Heart right ventricle (tissue), 16 donors: ENCODE measurements around the gene SLCO2B1. TPM values are rescaled to one million over a fixed set of nuclear protein-coding genes. Genes with fewer than 3 reads are reported as not detected.

Experiments used
- ATAC-seq, 8 donors: fragments of 200-7000 bp; cut with Tn5 transposase; one replicate each; pipeline ENCODE4 v1.9.1; 2020; ENCODE audit warnings: mild to moderate bottlenecking in 8 of 8, moderate library complexity in 8 of 8, moderate number of reproducible peaks in 1 of 8
- DNase-seq, 2 donors: peaks; one replicate each; pipeline ENCODE4 v3.0.0-alpha.2; 2020
- H3K27ac ChIP-seq, 10 donors: fragments of 200-600 bp; sonication (generic) in 2 of 10; one replicate each; pipeline versions ENCODE4 v1.5.0 to v1.8.0; 2020 to 2022; ENCODE audit warnings: mild to moderate bottlenecking in 3 of 10
- H3K27me3 ChIP-seq, 7 donors: fragments of 200-600 bp; one replicate each; pipeline ENCODE4 v1.8.0; 2021 to 2022; ENCODE audit warnings: mild to moderate bottlenecking in 2 of 7
- H3K36me3 ChIP-seq, 9 donors: fragments of 200-600 bp; sonication (generic) in 1 of 9; one replicate each; pipeline versions ENCODE4 v1.5.0 to v1.8.0; 2020 to 2022; ENCODE audit warnings: mild to moderate bottlenecking in 2 of 9
- H3K4me1 ChIP-seq, 9 donors: fragments of 200-600 bp; sonication (generic) in 1 of 9; one replicate each; pipeline versions ENCODE4 v1.5.0 to v1.8.0; 2020 to 2022; ENCODE audit warnings: mild to moderate bottlenecking in 4 of 9
- H3K4me3 ChIP-seq, 10 donors: fragments of 200-600 bp; sonication (generic) in 2 of 10; one replicate each; pipeline versions ENCODE4 v1.5.0 to v1.8.0; 2020 to 2022; ENCODE audit warnings: mild to moderate bottlenecking in 7 of 10, moderate library complexity in 2 of 10
- H3K9me3 ChIP-seq, 11 donors: fragments of 200-600 bp in 10 of 11; sonication (generic) in 2 of 11; one replicate each; pipeline versions ENCODE4 v1.5.0 to v1.8.0; 2013 to 2022; ENCODE audit warnings: mild to moderate bottlenecking in 2 of 11, control low read depth in 1 of 11, moderate library complexity in 1 of 11
- CTCF ChIP-seq, 9 donors: fragments of 200-600 bp; sonication (generic) in 2 of 9; IDR thresholded peaks; one replicate each; pipeline versions ENCODE4 v1.5.0 to v1.8.0; 2021 to 2022; ENCODE audit warnings: antibody characterized with exemption in 9 of 9, mild to moderate bottlenecking in 5 of 9, moderate library complexity in 1 of 9
- WGBS, 2 donors: extraction: QIAGEN DNeasy Blood & Tissue Kit; methylation state at CpG; one replicate each; pipeline ENCODE4 v1.1.7; 2013; ENCODE audit warnings: inconsistent platforms in 1 of 2; 5-methylcytosine and 5-hydroxymethylcytosine counted together
- intact Hi-C, 10 donors: fragments of 100-400 bp; cut with DNase I; formaldehyde crosslinking; loops; one replicate each; pipeline versions ENCODE4 v1.11.1 to v1.14.2; 2022
- polyA plus RNA-seq, 2 donors: library from polyadenylated mRNA; stranded (reverse); fragments of 200-250 nt; gene quantifications; one replicate each; pipeline ENCODE4 v1.2.3, GENCODE V29; 2013
- total RNA-seq, 10 donors: library from RNA; stranded (reverse); fragmentation: NEBNext Ultra II Directional in 3 of 10; extraction: Animal tissue kit (Norgen Biotek cat#: 25700) in 3 of 10; gene quantifications; one replicate each; pipeline versions ENCODE4 v1.2.1 to v1.2.4, GENCODE V29; 2021 to 2023
- donor health status: Arrhythmogenic right ventricular cardiomyopathy.
- donor health status: ischemic (EF 13 %, LVEDD 7.1; RV severe dilation, severe dysfunction).
- donor health status: healthy with polysubstance abuse.
- donor health status: DM: no; HTN: yes; CAD: no.
- donor health status: DM: no; HTN: no; CAD: no.
- donor health status: ischemic (EF 25% LVEDD 6.9; RV normal size, moderate dysfunction).
- donor health status: ischemic (EF 25% LVEDD 5.7; RV mildly dilated, moderate dysfunction).
- donor health status: healthy.
- donor health status: DM: yes; HTN: yes; CAD: no.
- donor health status: Ischemic cardiomyopathy.
- donor health status: ischemic (EF 35%, LVEDD 5.7; RV mildly dilated, moderate dysfunction).
- donor health status: nonischemic (EF 11% LVEDD 7.7; RV severe dilation, severe dysfunction).
- donor health status: DM: yes; HTN: yes; CAD: no.
- donor health status: PGD.
- donor health status: ischemic (EF 29% LVEDD 5.4; RV normal size, mild dysfunction).
- donor health status: nonischemic (EF 23%, LVEDD 6.1; RV moderate dilation, normal function).

SLCO2B1 gene
- total and polyA plus RNA-seq, 12 donors = 5.2 to 69.0 (median 16.9) TPM

- Histone ChIP-seq H3K27me3 (no peaks in the 10 kb centered on the region), H3K27ac (peak overlapping the region in 2 of 10 donors; percentile 11 to 72), H3K4me3 (no peak overlapping the region), H3K9me3 (no peaks in the 10 kb centered on the region), H3K4me1 (peaks cover 0 to 75% (median 31%) of the 10 kb centered on the region in 9 donors), H3K36me3 (no peaks in the 10 kb centered on the region)
- DNase-seq (no peak), ATAC-seq (no peak)
- WGBS, 2 donors = 96 to 98% methylated on average over 6 of the region's 6 CpGs
- intact Hi-C loops = loop anchor here in 1 of 10 donors (10.0 kb wide), 1 partner anchor 124 kb away; no protein-coding TSS in a partner anchor
- TF ChIP-seq CTCF (IDR thresholded peaks at IDR 0.05) = no peak
Measured at GRCh38 chr11:75148436-75148983, 2.4 kb upstream of the SLCO2B1 start.

- peak overlapping the region in 1 of 10 donors; percentile 62 for H3K4me3 ChIP-seq
- ATAC-seq (no peak), DNase-seq (no peak)
- peaks cover 0 to 76% (median 42%) of the 10 kb centered on the region in 9 donors for H3K4me1 ChIP-seq
- 75 to 85% methylated on average over 4 of the region's 4 CpGs for WGBS, 2 donors
- H3K27me3 ChIP-seq = no peaks in the 10 kb centered on the region
- intact Hi-C loops = loop anchor here in 3 of 10 donors (2.0 to 10.0 kb wide), 3 partner anchors 37 to 125 kb away; no protein-coding TSS in a partner anchor
- H3K27ac ChIP-seq = peak overlapping the region in 6 of 10 donors; percentile 48 to 91 (median 80)
- peaks cover 0 to 7% (median 0%) of the 10 kb centered on the region in 9 donors for H3K36me3 ChIP-seq
- H3K9me3 ChIP-seq = no peaks in the 10 kb centered on the region
- TF ChIP-seq CTCF (IDR thresholded peaks at IDR 0.05) = no peak
Measured at GRCh38 chr11:75149766-75150465, 991 bp upstream of the SLCO2B1 start.

- no peak for ATAC-seq
- H3K27me3 ChIP-seq = no peaks in the 10 kb centered on the region
- peak overlapping the region; percentile 12 to 62 (median 52) for H3K4me3 ChIP-seq
- no peaks in the 10 kb centered on the region for H3K9me3 ChIP-seq
- intact Hi-C loops = loop anchor here in 2 of 10 donors (2.0 to 5.0 kb wide), 2 partner anchors 36 to 53 kb away; no protein-coding TSS in a partner anchor
- no peak for DNase-seq
- WGBS, 2 donors = 44 to 53% methylated on average over 13 of the region's 13 CpGs
- H3K4me1 ChIP-seq = peaks cover 0 to 79% (median 52%) of the 10 kb centered on the region in 9 donors
- peak overlapping the region in 9 of 10 donors; percentile 38 to 91 (median 76) for H3K27ac ChIP-seq
- H3K36me3 ChIP-seq = peaks cover 0 to 7% (median 0%) of the 10 kb centered on the region in 9 donors
- TF ChIP-seq CTCF (IDR thresholded peaks at IDR 0.05) = no peak
Measured at GRCh38 chr11:75151346-75152047, 590 bp downstream of the SLCO2B1 start.

- H3K27me3 ChIP-seq = no peaks in the 10 kb centered on the region
- WGBS, 2 donors = 52 to 63% methylated on average over 6 of the region's 6 CpGs
- peak overlapping the region in 9 of 10 donors; percentile 38 to 91 (median 76) for H3K27ac ChIP-seq
- no peak for DNase-seq
- ATAC-seq = peak in 5 of 8 donors; percentile 10 to 34 (median 18)
- H3K36me3 ChIP-seq = peaks cover 0 to 10% (median 0%) of the 10 kb centered on the region in 9 donors
- H3K4me1 ChIP-seq = peaks cover 0 to 82% (median 48%) of the 10 kb centered on the region in 9 donors
- TF ChIP-seq CTCF (IDR thresholded peaks at IDR 0.05) = no peak
- no peaks in the 10 kb centered on the region for H3K9me3 ChIP-seq
- intact Hi-C loops = loop anchor here in 1 of 10 donors (5.0 kb wide), 1 partner anchor 35 kb away; no protein-coding TSS in a partner anchor
- peak overlapping the region in 9 of 10 donors; percentile 12 to 62 (median 53) for H3K4me3 ChIP-seq
Measured at GRCh38 chr11:75152090-75152489, 1.2 kb downstream of the SLCO2B1 start.
